ENCODE data around the gene PECR.
"Not testable (repeated sequence)": the region's sequence is repeated elsewhere in the genome, so short reads cannot be mapped to it uniquely, and the experiment has no call there.

PECR gene

DNA sequence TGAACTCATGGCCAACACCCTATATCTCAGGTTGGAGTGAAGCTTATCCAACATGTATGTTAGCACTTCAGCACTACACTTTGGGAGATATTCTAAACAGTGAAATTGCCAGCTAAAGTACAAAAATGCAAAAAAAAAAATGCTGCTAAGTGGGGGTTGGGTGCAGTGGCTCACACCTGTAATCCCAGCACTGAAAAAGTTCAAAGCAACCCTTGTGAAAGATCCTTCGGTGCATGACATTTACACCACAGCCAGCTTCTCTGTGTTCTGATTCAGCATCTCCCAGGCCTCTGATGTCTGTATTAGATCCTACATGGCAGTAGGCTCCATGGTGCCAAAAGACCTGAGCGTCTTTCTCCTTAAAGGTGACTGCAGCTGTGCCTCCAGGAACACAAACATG lies 72.4 kb downstream of the PECR start:
- intact Hi-C loops (cut with DNase I); DNase-seq: not testable (repeated sequence)

DNA sequence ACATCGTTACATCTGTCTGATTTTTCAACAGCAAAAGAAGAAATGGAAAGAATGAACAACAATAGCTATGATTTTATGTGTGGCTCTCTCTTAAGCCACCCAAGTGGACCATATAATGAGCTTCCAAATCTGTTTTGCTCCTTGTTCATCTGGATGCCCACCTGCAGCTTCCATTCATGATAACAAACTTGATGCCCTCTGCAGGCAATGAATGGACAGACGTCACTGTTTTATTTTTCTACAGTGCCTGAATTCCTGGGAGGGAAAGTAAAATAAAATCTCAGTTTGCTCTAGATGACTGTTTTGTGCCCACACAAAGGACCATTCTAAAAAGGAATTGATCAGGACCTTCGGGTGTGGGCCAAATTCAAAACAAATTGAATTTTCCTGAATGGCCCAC lies 73.2 kb downstream of the PECR start:
- no peak for DNase-seq
- intact Hi-C loops (cut with DNase I), result no loop called here

DNA sequence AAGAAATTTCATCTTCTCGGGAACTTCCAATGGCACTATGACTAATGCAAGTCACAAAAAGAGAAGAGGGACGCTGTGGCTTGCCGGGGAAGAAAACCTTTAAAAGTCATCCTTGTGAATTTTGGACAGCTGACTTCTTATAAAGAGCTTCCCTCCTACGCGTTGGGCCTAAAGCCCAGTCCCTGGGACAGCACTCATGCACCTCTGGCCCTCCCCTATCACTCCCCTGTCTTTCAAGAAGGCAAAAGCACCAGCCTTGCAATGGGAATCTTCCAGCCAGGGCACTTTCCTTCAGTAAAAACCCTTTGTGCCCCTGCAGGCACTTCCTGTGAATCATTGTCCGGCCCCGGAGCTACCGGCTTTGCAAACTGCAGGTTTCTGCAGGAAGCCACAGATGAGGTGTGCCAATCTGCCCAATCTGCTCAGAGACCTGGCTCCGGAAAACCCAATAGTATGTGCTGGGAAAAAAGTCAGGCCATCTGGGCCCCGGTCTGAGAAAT lies 75.4 kb downstream of the PECR start:
- intact Hi-C loops (cut with DNase I), result no loop called here
- peak in 4 of 10 donors; percentile 22 to 83 (median 76) for DNase-seq

DNA sequence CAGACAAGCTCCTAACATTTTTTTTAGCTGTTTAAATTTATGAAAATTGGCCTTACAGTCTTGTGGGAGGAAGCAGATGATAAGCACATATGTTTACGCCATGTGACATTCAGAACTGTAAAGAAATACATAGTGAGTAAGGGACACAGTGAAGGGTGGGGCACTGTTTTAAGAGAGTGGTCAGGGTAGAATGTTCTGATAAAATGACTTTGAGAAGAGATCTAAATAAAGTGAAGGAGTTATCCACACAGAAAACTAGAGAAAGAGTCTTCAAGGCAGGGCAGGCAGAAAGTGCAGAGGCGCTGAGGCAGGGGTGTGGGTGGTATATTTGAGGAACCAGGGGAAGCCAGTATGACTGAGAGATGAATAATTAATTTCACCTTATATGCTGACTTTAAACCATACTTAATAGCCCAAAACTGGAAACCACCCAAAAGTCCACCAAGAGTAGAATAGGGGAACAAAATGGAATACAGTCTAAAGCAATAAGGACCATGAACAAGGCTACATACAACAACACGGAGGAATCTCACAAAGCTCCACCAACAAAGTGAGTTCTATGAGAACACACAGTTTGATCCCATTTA lies 76.8 kb downstream of the PECR start:
- no peak for DNase-seq
- intact Hi-C loops (cut with DNase I), result no loop called here

DNA sequence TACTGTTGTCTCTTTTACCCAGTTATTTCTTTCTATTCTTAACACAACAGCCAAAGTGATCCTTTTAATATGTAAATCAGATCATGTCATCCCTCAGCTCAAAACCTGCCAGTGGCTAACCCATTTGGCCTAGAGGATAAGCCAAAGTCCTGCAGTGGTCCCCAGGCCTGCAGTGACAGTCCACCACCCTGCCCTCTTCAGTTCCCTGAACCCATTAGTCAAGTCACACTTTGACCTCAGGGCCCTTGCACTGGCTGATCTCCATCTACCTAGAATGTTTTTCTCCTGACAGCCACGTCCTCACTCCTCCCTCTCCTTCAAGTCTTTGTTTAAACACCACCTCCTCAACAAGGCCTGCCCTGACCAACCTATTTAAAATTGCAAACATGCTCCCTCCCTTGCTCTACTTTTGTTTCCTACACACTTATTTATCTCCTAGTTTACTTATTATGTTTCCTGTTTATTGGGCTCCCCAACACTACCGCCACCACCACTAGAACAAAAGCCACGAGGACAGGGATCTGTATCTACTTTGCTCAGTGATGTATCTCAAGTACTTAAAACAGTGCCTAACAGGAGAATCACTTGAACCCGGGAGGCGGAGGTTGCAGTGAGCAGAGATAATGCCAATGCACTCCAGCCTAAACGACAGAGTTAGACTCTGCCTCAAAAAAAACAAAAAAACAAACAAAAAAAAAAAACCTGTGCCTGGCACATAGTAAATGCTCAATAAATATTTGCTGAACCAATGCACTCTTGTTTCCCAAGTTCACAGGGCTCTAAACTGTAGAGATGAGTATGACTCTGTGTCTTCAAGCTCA lies 77.5 kb downstream of the PECR start:
- intact Hi-C loops (cut with DNase I), result no loop called here
- peak in 1 of 10 donors; percentile 25 for DNase-seq

DNA sequence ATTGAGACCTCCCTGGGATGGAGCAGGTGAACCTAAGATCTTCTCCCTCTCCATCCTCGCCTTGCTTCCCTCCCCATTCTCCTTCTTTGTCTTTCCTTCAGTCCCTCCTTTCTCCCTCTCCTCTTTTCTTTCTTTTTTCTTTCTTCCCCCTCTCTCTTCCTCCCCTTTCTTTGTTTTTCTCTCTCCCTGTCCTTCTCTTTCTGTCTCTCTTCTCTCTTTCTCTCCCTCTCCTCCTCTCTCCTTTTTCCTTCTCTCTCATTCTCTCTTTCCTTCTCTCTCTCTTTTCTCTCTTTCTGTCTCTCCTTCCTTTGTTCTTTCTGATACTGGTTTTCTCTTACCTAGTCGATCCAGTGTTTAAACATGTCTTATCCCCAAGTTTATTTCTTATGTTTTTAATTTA lies 78.9 kb downstream of the PECR start:
- no peak for DNase-seq
- intact Hi-C loops (cut with DNase I), result no loop called here

DNA sequence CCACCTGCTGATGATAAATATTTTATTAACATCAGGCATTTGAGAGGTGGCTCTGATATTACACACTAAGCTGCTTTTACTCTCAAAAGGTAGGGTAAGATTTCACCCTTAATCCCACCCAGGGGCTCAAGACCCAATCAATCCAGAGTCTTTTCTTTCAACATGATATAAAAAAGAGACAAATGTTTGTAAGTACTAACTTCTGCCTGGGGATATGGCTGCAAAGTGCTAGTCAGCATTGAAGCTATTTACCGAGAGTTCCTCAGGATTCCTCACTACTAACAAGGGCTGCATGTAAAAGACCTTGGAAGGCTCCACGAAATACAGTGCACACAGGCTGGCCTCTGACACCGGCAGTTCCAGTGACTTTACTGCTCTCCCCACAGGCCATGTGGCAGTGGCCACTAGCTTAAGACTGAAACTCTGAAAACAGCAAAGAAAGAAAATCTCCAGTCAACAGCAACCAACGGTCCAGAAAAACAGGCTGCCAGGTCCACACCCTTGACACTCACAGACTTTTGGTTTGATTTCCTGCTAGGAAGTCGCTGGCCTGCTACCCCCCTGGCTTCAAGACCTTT lies 79.4 kb downstream of the PECR start:
- intact Hi-C loops (cut with DNase I), result no loop called here
- peak in 1 of 10 donors; percentile 61 for DNase-seq

DNA sequence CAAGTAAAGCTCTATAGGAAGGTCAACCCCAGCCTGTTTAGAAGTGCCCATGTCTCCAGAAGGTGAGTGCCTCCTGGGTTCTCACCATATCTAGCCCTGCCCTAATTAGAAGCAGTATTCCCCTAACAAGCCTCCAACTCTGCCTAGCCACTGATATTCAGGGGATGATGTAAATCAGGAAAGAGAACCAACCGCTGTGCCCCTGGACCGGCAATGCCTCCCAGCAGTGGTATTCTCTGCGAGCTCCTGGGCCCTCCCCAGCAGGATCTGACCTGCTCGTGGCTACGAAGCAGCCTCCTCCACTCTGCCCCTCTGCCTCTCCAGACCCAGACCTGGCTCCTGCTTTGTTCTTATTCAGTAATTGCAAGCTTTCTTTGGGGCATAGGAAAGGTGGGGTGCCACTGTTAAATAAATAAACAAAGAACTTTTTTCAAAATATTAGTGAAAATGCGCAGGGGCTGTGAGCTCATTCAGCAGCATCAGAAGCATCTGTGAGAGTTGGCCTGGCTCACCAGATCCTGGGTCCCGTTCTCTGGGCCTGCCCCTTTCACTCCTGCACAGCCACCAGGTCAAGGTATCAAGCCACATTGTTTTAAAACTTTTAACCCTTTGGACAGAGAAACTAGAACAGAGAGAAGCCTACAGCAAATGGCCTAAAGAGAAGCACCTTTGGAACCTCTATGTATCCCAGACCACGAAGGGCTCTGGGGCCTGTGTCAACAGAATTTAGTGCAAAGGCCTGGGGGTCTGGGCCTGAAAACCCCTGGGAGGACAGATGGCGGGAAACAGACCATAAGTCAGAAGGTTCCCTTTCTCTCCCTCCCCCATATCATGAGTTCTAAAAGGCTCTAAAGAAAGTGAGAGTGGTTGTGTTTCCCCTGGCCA lies 80.2 kb downstream of the PECR start:
- DNase-seq, result peak in 1 of 10 donors; percentile 62

DNA sequence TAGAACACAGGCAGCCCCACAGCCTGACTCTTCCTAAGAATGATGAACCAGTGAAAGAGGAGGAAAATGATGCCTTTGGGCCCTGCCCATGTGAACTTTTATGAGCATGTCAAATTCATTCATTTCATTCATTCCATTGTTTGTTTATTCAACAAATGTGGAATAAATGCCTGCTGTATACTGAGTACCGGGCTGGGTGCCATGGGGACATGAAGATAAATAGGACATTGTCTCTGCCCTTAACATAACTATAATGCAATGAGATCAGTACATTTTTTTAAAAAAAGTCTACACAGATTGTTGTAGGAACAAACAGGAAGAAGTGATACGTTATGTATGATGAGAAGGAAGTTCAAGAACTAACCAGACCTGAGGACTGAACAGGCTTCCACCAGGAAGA lies 83.0 kb downstream of the PECR start:
- intact Hi-C loops (cut with DNase I), result no loop called here
- peak in 3 of 10 donors; percentile 42 to 85 (median 59) for DNase-seq

More for the DNA sequence above, 80.2 kb downstream of the PECR start:
- intact Hi-C loops (cut with DNase I), result no loop called here

DNA sequence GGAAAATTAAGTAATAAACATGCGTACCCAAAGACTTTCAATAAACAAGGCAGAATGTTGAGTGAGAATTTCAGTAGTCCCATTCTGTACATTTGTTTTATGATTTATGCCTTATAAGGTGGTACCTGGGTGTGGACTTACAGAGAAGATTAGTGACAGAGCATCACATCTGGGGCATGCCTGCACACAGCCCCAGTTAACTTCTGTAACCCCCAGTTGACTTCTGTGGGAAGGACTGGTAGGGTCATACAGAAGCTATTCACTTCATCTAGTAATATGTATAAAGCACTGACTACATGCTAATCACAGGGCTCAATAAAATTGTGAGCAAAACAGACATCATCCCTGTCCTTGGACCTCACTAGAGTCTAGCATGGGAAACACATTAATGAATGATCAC lies 84.4 kb downstream of the PECR start:
- intact Hi-C loops (cut with DNase I), result no loop called here
- DNase-seq, result no peak

DNA sequence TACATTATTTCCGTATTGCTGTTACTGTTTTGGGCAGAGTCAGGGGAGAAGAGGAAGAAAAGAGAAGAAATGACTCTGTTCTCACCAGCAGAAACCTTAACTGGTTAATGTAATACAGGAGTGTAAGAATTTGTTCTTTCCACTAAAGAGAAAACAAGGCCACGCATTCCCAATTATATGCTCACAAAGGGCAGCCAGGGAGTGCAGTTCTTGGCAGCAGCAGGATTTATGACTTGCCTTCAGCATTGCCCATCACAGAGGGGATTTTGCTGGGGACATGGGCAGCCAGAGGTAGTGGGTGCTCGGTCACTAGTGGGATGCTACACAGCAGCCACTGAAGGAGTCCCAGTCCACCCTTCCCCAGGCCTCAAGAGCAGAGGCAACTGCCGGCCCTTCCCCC lies 86.7 kb downstream of the PECR start:
- intact Hi-C loops (cut with DNase I), result no loop called here
- DNase-seq, result no peak

DNA sequence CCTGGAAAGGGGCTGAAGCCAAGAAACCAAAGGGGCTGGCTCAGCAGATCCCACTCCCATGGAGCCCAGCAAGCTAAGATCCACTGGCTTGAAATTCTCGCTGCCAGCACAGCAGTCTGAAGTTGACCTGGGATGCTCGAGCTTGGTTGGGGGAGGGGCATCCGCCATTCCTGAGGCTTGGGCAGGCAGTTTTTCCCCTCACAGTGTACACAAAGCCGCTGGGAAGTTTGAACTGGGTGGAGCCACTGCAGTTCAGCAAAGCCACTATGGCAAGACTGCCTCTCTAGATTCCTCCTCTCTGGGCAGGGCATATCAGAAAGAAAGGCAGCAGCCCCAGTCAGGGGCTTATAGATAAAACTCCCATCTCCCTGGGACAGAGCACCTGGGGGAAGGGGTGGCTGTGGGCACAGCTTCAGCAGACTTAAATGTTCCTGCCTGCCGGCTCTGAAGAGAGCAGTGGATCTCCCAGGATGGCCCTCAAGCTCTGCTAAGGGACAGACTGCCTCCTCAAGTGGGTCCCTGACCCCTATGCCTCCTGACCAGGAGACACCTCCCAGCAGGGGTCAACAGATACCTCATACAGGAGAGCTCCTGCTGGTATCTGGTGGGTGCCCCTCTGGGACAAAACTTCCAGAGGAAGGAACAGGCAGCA lies 92.9 kb downstream of the PECR start:
- intact Hi-C loops (cut with DNase I), result not testable (repeated sequence)

More for the DNA sequence above, 92.9 kb downstream of the PECR start:
- DNase-seq, result peak in 1 of 10 donors; percentile 24

All from posterior cingulate gyrus (tissue), 11 donors.